GM06990 (cell line): ENCODE measurements around the gene IL22.

Experiments used
- DNase-seq: peaks from one replicate; pipeline ENCODE4 v3.0.0-alpha.2; 2011; ENCODE audit not compliant: insufficient read length; ENCODE audit errors: extremely low read depth
- H3K27me3 ChIP-seq: replicated peaks from 2 replicates; pipeline ENCODE4 v1.6.0; 2011; ENCODE audit warnings: low read length; ENCODE audit not compliant: control insufficient read depth, insufficient read depth
- H3K36me3 ChIP-seq: 2 replicates; pipeline ENCODE4 v1.5.1; 2011; ENCODE audit warnings: low read length; ENCODE audit not compliant: control insufficient read depth, insufficient read depth
- H3K4me3 ChIP-seq: replicated peaks from 2 replicates; pipeline ENCODE4 v1.5.1; 2011; ENCODE audit warnings: low read depth, mild to moderate bottlenecking, control low read depth, low read length
- TF ChIP-seq, protein P1 (sequence below): IDR thresholded peaks from 2 replicates; pipeline ENCODE4 v1.5.1; 2011; ENCODE audit warnings: low read length, control low read depth, mild to moderate bottlenecking, inconsistent platforms; ENCODE audit not compliant: insufficient read depth, poor library complexity, severe bottlenecking

The IL22 gene

DNA sequence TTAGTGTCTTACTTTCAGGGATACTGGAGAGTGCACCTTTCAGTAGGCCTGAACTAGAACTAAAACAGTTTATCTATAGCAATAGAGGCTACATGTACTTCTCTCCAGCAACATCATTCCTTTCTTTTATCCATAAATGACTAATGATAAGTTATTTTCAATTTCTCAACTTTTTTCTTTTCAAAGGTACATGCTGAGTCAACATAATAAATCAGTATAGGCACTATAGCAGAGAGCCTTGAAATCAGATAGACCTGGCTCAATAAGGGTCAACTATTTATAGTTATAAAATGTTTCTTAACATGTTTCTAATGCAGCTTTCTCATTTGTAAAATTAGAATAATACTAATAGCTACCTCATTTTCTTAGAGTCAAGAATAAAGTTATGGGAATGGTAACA lies 5.6 kb downstream of the IL22 start:
- Histone ChIP-seq H3K36me3 (no peaks in the 10 kb centered on the region), H3K4me3 (no peak overlapping the region), H3K27me3 (no peaks in the 10 kb centered on the region; the same call in 1 of the 2 replicates)
- DNase-seq: no peak
- TF ChIP-seq, protein P1, sequence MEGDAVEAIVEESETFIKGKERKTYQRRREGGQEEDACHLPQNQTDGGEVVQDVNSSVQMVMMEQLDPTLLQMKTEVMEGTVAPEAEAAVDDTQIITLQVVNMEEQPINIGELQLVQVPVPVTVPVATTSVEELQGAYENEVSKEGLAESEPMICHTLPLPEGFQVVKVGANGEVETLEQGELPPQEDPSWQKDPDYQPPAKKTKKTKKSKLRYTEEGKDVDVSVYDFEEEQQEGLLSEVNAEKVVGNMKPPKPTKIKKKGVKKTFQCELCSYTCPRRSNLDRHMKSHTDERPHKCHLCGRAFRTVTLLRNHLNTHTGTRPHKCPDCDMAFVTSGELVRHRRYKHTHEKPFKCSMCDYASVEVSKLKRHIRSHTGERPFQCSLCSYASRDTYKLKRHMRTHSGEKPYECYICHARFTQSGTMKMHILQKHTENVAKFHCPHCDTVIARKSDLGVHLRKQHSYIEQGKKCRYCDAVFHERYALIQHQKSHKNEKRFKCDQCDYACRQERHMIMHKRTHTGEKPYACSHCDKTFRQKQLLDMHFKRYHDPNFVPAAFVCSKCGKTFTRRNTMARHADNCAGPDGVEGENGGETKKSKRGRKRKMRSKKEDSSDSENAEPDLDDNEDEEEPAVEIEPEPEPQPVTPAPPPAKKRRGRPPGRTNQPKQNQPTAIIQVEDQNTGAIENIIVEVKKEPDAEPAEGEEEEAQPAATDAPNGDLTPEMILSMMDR: no peak

DNA sequence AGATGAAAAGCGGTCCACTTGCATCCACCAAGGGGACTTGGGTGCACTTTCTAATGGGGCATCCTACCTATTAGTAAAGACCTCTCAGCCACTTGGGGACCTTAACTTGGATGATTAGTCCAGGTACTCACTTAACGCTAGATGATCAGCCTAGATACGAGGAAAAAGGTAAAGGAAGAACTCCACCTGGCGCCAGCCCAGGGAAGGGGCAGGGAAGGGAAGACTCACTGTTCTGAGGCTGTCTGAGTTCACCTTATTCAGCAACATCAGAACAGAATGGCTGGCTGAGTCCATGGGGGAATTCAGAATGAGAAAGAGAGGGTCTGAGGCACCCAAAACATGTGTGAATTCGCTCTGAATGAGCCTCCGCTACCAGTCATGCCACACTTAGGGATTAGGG lies 7.1 kb downstream of the IL22 start:
- no peak overlapping the region for H3K4me3 ChIP-seq
- no peaks in the 10 kb centered on the region for H3K36me3 ChIP-seq
- TF ChIP-seq, protein P1: no peak
- H3K27me3 ChIP-seq: no peaks in the 10 kb centered on the region; the same call in 1 of the 2 replicates
- no peak for DNase-seq

DNA sequence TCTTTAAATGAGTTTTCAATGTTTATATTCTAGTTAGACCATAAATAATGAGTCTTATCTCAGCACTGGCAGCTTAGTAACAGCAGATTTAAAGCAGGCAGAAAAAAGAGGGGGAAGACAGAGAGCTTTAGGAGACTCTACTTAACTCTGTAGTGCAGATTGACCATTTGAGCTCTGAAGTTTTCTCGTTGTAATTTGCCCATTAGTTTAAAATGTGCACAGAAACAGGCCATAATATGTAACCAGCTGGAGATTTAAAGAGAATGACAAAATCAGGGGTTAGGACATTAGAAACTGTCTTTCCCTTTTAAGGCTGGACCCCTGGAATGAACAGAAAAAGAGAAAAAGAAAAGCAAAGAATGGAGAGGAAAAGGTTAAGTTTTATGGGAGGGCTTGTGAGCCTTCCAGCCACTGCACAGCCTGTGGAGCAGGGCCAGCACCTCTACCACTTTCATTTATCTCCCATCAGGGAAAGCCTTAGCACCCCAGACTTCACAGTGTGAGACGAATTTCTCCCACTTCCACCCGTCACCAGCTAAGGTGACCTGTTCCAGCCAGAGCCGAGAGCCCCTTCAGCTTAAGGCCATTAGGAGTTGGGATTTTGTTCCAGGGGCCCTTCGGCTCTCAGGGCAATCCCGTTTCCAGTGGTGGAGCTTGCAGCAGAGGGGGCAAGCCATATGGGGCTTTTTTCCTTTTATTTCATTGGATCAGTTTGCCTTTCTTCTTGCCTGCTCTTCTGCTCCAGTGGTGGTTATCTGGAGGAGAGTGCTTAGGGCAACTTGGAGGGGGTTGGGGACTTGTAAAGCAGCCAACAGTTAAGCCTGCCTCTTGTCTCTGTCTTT lies 8.0 kb downstream of the IL22 start:
- no peaks in the 10 kb centered on the region for H3K36me3 ChIP-seq
- TF ChIP-seq, protein P1: no peak
- H3K27me3 ChIP-seq: no peaks in the 10 kb centered on the region; the same call in 1 of the 2 replicates
- no peak for DNase-seq
- no peak overlapping the region for H3K4me3 ChIP-seq

DNA sequence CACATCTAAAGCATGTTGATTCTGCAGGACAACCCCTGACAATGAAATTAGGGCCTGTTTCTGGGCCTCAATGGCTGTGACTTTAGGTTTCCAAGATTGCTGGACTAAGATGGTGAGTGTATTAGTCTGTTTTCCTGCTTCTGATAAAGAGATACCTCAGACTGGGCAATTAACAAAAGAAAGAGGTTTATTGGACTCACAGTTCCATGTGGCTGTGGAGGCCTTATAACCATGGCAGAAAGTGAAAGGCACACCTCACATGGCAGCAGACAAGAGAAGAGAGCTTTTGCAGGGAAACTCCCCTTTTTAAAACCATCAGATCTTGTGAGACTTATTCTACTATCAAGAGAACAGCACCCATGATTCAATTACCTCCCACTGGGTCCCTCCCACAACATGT lies 10.6 kb downstream of the IL22 start:
- TF ChIP-seq, protein P1: no peak

DNA sequence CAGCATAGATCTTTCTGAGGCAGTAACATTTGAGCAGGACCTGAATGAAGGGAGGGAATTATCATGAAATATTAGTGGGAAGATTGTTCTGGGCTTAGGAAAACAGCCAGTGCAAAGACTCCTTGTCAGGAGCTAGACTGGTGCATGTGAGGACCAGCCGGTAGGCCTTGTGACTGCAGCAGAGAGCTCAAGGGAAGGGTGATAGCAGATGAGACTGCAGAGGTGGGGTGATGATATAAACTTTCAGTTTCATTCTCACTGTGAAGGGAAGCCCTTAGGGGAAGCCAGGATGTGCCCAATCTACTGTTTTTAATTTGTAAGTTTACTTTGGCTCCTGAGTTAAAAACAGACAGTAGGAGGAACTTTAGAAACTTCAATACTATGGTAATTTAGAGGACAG lies 12.4 kb downstream of the IL22 start:
- Histone ChIP-seq H3K27me3 (no peaks in the 10 kb centered on the region), H3K4me3 (no peak overlapping the region), H3K36me3 (no peaks in the 10 kb centered on the region)
- TF ChIP-seq, protein P1: no peak
- peak; percentile 44 for DNase-seq

More for the DNA sequence above, 10.6 kb downstream of the IL22 start:
- no peaks in the 10 kb centered on the region for H3K36me3 ChIP-seq
- DNase-seq: no peak
- H3K27me3 ChIP-seq: no peaks in the 10 kb centered on the region; the same call in 1 of the 2 replicates
- H3K4me3 ChIP-seq: no peak overlapping the region
